Epithelial cell of proximal tubule (primary cell): ENCODE measurements around the gene SUN1. TPM values are rescaled to one million over a fixed set of nuclear protein-coding genes. Genes with fewer than 3 reads are reported as not detected.
"Not testable (repeated sequence)": the region's sequence is repeated elsewhere in the genome, so short reads cannot be mapped to it uniquely, and the experiment has no call there.

ENCODE experiments used
- DNase-seq: peaks from one replicate; pipeline ENCODE4 v3.0.0-alpha.2; 2011; ENCODE audit warnings: low read depth
- H3K4me3 ChIP-seq: 2 replicates; pipeline ENCODE4 v1.5.1; 2011; ENCODE audit warnings: low read depth, mild to moderate bottlenecking, low read length
- total RNA-seq: library from RNA; depleted of rRNA; stranded (reverse); fragments of >200 nt; gene quantifications from 2 replicates; pipeline ENCODE4 v1.2.3, GENCODE V29; 2015
- TF ChIP-seq, protein P1 (sequence below): conservative IDR thresholded peaks from 2 replicates; pipeline ENCODE4 v1.5.1; 2012; ENCODE audit warnings: low read depth, mild to moderate bottlenecking, low read length

SUN1 gene
- total RNA-seq, 1 donor from 2014 or later: 270 TPM

GRCh38 chr7:907158-907980, 75.1 kb downstream of the SUN1 start:
- H3K4me3 ChIP-seq: no peak overlapping the region
- no peak for DNase-seq
- TF ChIP-seq, protein P1, sequence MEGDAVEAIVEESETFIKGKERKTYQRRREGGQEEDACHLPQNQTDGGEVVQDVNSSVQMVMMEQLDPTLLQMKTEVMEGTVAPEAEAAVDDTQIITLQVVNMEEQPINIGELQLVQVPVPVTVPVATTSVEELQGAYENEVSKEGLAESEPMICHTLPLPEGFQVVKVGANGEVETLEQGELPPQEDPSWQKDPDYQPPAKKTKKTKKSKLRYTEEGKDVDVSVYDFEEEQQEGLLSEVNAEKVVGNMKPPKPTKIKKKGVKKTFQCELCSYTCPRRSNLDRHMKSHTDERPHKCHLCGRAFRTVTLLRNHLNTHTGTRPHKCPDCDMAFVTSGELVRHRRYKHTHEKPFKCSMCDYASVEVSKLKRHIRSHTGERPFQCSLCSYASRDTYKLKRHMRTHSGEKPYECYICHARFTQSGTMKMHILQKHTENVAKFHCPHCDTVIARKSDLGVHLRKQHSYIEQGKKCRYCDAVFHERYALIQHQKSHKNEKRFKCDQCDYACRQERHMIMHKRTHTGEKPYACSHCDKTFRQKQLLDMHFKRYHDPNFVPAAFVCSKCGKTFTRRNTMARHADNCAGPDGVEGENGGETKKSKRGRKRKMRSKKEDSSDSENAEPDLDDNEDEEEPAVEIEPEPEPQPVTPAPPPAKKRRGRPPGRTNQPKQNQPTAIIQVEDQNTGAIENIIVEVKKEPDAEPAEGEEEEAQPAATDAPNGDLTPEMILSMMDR: no peak

DNA sequence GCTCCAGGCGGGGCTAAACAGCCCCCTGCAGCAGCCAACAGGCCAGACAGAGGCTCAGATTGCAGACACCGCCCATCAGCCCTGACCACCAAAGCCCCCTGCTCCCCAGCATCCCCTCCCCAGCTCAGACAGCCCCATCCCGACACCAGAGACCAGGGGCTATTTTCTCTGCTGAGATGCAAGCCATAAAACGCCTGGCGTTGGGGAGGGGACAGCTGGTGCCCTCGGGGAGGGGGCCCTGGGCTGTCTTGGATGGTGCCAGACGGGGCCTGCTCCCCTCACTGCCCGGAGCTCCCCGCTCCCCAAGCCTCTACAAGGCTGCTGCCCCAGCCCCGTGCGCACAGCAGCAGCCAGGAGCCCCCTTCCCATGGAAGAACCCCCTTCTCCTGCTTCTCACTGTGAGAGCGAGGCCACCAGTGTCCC, 75.9 kb downstream of the SUN1 start:
- H3K4me3 ChIP-seq: no peak overlapping the region
- DNase-seq: no peak
- TF ChIP-seq, protein P1: no peak

DNA sequence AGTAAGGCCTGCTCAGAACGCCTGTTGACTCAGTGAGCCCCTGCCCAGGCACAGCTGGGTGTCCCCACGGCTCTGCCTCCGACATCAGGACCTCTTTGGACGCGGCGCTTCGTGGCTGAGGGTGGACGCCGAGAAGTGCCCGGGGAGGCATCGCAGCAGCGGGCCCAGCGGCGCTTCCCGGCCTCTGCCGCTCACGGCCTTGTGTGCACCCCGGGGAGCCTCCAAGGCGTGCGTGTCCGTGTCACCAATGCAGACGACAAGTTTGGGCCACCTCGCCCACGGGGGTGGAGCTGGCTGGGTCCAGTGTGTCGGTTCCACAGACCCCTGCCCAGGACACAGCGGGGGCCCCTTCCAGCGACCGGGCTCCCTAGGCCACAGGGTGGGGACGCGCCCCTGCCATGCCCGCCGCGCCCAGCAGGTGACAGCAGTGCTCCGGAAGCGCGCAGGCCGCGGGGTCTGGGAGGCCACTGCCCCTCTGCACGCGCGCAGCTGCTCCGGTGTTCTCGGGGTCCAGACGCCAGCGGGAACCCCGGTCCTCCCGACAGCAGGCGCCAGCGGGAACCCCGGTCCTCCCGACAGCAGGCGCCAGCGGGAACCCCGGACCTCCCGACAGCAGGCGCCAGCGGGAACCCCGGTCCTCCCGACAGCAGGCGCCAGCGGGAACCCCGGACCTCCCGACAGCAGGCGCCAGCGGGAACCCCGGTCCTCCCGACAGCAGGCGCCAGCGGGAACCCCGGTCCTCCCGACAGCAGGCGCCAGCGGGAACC, 76.5 kb downstream of the SUN1 start:
- TF ChIP-seq, protein P1: peak; percentile 74
- DNase-seq: not testable (repeated sequence)
- peak overlapping the region; percentile 21 for H3K4me3 ChIP-seq

- DNase-seq: no peak
- TF ChIP-seq, protein P1: no peak
- peak overlapping the region; percentile 21 for H3K4me3 ChIP-seq
Measured at GRCh38 chr7:909358-910329, 77.4 kb downstream of the SUN1 start.

DNA sequence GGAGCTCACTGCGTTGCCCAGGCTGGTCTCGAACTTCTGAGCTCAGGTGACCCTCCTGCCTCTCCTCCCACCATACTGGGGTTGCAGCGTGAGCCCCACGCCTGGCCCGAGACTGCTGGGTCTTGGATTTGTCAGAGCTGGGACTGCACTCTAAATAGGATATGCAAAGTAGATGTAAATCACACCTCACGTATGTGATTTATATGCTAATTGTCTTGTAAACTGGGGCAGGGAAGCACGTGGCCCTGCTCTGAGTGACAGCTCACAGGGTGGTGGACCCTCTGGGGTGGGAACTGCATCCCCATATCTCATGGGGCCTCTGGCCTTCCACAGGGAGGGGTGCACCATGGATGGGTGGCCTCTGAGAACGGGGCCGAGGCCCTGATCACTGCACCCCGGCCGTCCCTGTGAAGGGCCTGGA, 78.2 kb downstream of the SUN1 start:
- no peak overlapping the region for H3K4me3 ChIP-seq
- TF ChIP-seq, protein P1: no peak

DNA sequence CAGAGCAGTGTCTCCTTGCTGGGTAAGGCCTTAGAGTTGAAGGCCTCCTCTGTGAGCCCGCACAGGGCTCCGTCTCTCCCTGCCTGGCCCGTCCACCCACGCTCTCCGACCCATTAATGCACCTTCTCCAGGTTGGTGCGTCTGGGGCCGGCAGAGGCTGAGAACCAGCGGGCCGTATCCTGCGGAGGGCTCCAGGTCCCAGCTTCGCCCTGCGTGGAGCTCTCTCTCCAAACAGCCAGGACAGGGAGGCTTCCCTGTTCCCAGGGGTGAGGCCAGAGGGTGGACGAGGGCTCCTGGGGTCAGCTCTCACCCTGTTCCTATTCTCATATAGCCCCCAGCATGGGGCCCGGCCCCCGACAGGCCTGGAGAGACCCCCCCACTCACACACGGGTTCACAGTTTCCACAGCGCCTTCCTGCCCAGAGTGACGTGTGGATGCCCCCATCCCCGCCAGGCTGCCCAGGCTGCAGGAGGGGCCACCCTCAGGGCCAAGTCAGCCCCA, 78.7 kb downstream of the SUN1 start:
- TF ChIP-seq, protein P1: no peak
- no peak for DNase-seq
- H3K4me3 ChIP-seq: no peak overlapping the region

More for the DNA sequence above, 78.2 kb downstream of the SUN1 start:
- DNase-seq: no peak
